Superior temporal gyrus (tissue), 1 donor: ENCODE results near the gene SPEM1.

Experiments
- DNase-seq: peaks from one replicate; pipeline ENCODE4 v3.0.0-alpha.2; 2016; ENCODE audit errors: extremely low spot score

Gene SPEM1

GRCh38 chr17:7440113-7440833 lies 20.1 kb downstream of the SPEM1 start:
- DNase-seq: no peak

- no peak for DNase-seq
Observed at GRCh38 chr17:7440834-7441195, 20.7 kb downstream of the SPEM1 start.

DNA sequence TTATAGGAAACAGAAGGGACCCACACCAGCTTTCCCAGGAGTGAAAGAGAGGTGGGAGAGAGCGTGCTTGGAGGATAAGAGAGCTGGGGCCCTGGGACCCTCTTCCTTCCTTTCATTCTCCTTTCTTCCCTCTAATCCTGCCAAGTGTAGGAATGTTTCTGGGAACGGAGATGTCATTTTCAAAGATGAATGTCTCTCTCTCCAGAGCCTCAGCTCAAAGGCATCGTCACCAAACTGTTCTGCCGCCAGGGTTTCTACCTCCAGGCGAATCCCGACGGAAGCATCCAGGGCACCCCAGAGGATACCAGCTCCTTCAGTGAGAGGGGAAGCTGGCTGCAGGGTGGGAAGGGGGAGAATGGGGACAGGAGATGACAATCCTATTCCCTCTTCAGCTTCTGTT lies 21.1 kb downstream of the SPEM1 start:
- no peak for DNase-seq

- no peak for DNase-seq
Observed at GRCh38 chr17:7442142-7442541, 22.0 kb downstream of the SPEM1 start.

GRCh38 chr17:7443499-7444485 lies 23.7 kb downstream of the SPEM1 start:
- no peak for DNase-seq

GRCh38 chr17:7444682-7445618 lies 24.8 kb downstream of the SPEM1 start, which contains the start of gene CHRNB1:
TSS of gene CHRNB1 (plus strand) at chr17:7445061. CDS start at chr17:7445128, 67 bp downstream.
- peak; percentile 70 for DNase-seq

DNA sequence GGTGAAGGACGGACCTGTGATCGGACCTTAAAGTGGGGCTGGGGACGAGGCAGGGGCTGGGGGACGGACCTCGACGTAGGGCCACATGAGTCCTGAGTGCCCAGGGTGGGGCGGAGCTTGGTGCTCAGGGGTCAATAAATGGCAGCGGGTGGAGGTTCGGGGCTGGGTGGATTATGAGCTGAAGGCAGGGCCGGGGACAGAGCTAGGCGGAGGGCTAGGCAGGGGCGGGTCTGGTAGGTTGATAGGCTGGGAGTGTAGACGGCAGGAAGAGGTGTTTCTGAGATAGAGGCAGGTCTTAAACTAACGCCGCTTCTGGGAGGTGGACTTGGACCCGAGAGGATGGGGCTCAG lies 25.5 kb downstream of the SPEM1 start:
- DNase-seq: no peak

DNA sequence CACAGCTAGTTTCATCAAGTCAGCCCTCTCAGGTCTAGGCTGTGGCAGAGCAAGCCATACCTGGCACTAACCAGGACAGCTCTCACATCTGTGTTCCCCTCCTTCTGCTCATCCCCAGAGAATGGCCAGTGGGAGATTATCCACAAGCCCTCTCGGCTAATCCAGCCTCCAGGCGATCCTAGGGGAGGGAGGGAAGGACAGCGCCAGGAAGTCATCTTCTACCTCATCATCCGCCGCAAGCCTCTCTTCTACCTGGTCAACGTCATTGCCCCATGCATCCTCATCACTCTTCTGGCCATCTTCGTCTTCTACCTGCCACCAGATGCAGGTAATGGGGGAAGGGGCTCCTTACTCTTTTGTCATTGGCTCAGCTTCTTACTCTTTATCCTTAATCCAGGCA lies 28.3 kb downstream of the SPEM1 start:
- no peak for DNase-seq

GRCh38 chr17:7459961-7460545 lies 39.9 kb downstream of the SPEM1 start:
- no peak for DNase-seq

DNA sequence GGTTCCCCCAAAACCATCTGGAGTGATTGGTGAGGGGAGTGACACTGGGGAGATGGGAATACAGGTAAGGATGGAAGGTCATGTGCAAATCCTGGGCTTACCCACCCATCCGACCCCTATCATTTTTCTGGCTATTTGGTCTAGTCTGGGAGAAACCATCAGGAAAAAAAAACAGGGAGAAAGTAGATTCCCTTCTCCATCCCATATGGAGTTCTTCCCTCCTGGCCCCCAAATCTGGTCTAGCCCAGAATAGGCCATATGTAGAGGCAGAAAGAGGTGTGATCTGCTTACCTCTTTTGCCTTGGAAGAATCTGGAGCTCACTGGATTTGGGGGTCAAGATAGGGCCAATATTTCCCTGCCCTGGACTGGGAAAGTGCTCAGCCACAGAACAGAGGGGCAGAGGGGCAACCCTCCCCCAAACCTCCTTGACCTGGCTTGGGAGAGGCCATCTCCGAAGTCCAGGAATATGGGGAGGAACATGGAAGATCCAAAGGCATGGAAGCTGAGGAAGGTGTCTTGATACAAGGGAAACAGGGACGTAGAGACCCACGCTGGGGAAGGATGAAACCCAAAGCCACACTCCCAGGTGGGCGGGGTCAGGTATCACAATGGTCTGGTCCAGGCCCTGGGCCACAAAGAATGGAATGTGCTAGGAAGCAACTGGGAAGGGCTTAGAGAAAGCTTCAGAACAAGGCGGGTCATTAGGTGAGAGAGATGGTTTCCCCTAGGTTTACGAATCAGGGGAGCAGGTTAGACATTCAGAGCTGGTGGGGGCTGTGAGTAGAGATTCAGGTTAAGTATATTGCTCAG lies 40.9 kb downstream of the SPEM1 start:
- DNase-seq: no peak

- no peak for DNase-seq
Observed at GRCh38 chr17:7462474-7463371, 42.6 kb downstream of the SPEM1 start.

- DNase-seq: no peak
Observed at GRCh38 chr17:7463372-7463846, 43.3 kb downstream of the SPEM1 start.

DNA sequence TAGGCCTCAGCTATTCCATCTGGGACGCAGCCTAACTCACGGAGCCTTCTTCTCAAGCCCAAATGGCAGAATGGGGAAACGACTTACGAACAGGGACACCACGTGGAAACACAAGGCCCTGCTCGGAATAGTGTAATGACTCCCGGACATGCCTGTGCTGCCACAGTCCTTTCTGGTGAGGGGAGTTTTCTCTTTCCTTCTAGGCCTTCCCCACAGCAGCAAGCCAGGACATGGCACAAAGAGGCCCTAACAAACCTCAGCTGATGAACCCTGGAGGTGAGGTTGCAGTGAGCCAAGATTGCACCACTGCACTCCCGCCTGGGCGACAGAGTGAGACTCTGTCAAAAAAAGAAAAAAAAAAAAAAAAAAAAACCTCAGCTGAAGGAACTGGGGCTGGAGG lies 44.0 kb downstream of the SPEM1 start:
- no peak for DNase-seq

DNA sequence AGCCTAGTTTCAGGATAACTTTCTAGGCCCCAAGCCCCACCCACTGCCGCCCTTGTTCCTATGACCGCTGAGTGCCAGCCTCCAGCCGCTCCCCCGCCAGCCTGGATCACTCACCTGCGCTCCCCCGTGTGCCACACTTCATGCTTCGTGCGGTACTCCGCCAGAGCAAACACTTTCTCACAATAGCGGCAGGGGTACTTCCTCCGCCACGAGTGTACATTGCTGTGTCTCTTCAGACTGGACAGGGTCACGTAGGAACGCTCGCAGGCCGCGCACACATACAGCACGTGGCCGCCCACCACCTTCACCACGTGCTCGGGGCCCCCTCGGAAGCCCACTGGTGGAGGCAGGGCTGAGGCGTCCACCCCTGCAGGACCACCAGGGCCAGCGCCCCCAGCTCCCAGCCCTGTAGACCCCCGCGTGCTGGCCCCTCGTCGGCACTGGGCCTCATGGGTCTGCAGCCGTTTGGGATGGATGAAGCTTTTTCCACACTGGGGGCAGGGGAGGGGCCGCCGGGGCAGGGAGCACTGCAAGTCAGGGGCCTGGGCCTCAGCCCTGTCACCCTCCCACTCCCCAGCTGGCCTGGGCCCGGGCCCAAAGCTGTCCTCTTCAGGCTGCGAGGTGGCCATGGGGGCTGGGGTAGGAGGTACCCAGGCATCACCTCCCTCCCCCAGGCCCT lies 45.6 kb downstream of the SPEM1 start:
- DNase-seq: no peak

GRCh38 chr17:7466318-7466638 lies 46.2 kb downstream of the SPEM1 start:
- no peak for DNase-seq

DNA sequence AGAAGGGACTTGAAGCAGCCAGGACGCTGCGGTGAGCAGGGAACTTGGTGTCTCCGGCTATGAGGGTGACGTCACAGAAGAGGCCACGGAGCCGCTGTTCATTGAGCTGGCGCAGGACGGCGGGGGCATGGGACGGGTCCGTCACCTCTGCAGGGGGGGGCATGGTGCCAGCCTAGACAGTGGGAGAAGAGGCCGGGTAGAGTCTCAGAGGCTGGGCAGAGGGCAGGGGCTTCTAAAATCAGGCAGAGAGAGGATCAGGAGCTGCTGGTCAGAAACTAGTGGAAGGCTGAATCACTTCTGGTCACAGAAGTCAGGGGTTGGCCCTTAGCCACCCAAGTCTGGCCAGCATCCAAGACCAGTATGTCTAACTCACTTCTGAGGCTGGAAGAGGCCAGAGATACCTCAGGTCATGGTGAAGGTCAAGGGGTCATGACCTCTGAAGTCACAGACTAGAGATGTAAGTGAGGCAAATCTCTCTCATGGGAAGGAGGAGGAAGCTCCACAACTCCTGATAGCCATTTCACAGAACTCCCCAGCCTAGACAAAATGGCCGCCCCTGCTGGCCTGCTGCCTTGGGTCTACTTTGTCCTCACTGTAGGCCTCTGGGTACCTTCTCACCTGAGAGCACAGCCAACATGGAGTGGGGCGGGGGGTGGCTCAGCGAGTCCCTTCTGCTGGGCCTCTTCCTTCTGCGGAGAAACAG lies 46.7 kb downstream of the SPEM1 start:
- no peak for DNase-seq

- no peak for DNase-seq
Observed at GRCh38 chr17:7467498-7467897, 47.4 kb downstream of the SPEM1 start.

DNA sequence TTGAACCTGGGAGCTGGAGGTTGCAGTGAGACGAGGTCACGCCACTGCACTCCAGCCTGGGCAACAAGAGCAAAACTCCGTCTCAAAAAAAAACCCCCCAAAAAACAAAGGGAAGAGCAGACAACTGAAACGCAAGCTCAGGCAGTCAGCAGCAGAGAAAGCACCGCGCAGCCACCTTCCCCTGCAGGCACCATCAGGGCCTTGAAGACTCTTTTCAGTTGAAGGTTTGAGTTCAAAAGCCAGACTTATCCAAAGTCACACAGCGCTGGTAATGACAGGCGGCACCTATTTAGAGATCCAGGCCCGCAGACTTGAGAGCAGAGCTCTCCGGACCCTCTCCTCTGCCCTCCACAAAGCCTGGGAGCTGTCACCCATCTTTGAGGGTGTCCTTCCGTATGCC lies 48.2 kb downstream of the SPEM1 start:
- no peak for DNase-seq
